ENCODE results near the gene SMARCA1. TPM values are rescaled to one million over a fixed set of nuclear protein-coding genes. Genes with fewer than 3 reads are reported as not detected.

The SMARCA1 gene
- total RNA-seq (2021) (88.5 and 92.6 TPM in 2 replicates), Bru-seq, nascent RNA (percentile 89 among the genes with signal in this experiment), BruChase-seq, experiment 1, labeled RNA remaining after a 2-hour chase (percentile 94 among the genes with signal in this experiment), BruChase-seq, experiment 2, labeled RNA remaining after a 6-hour chase (percentile 89 among the genes with signal in this experiment)
- long read RNA-seq, full-length matches to known transcripts: 138 of 208 reads
- long read RNA-seq, partial matches to known transcripts: 9 of 208 reads
- long read RNA-seq, other reads (novel, unspliced or antisense): 61 of 208 reads

- H3K27me3 ChIP-seq (ENCODE audit: insufficient read depth, low read depth): no peaks in the 10 kb centered on the region
- no peaks in the 10 kb centered on the region for H3K36me3 ChIP-seq (ENCODE audit: low read depth)
- peak in 1 of 2 experiments; percentile 54 for DNase-seq
- H3F3A ChIP-seq (ENCODE audit: insufficient read depth, low read depth): peaks cover 6% of the 10 kb centered on the region; the same call in 1 of the 2 replicates
- H3K9me3 ChIP-seq (ENCODE audit: insufficient read depth, low read depth): no peaks in the 10 kb centered on the region; the same call in 1 of the 2 replicates
- H3K4me3 ChIP-seq: peak within 1 kb of the TSS; percentile 94
- peaks cover 9% of the 10 kb centered on the region for H3K4me1 ChIP-seq (replicated peaks; ENCODE audit: insufficient read depth)
- peaks cover 38% of the 10 kb centered on the region for H3K79me2 ChIP-seq (ENCODE audit: low read depth)
- H3K27ac ChIP-seq: peak within 1 kb of the TSS; percentile 52
- H2AFZ ChIP-seq: peak within 1 kb of the TSS; percentile 96
- no peaks in the 10 kb centered on the region for H3K9me2 ChIP-seq (ENCODE audit: insufficient read depth)
- ChIA-PET POLR2A (ENCODE audit: unreplicated experiment) (interaction anchor here (0.6 kb wide), 1 partner anchor 23 kb away, joined by 7 read pairs; no protein-coding TSS in a partner anchor), CTCF (no interaction called here)
- intact Hi-C loops (cut with micrococcal nuclease; ENCODE audit: unreplicated experiment): no loop called here
- peaks cover 9% of the 10 kb centered on the region for H4K20me1 ChIP-seq (ENCODE audit: insufficient read depth)
- no peak for TF ChIP-seq CTCF (conservative IDR thresholded peaks at IDR 0.05)
- TF ChIP-seq EZH2 (IDR thresholded peaks at IDR 0.05; ENCODE audit: low read depth): no peak
- H3K4me2 ChIP-seq: peak within 1 kb of the TSS; percentile 99
- TSS peak; percentile 43 for BruUV-seq (replicated peaks)
Measured at GRCh38 chrX:129523079-129523911, at the start of gene SMARCA1. Gene SMARCA1 (minus strand): TSS chrX:129523490. CDS start chrX:129523370, 120 bp downstream.

- no peak overlapping the region for H3K4me2 ChIP-seq
- no peaks in the 10 kb centered on the region for H3K27me3 ChIP-seq (ENCODE audit: insufficient read depth, low read depth)
- H2AFZ ChIP-seq: no peak overlapping the region
- H4K20me1 ChIP-seq (ENCODE audit: insufficient read depth): no peaks in the 10 kb centered on the region
- TF ChIP-seq CTCF (conservative IDR thresholded peaks at IDR 0.05) (no peak), EZH2 (IDR thresholded peaks at IDR 0.05; ENCODE audit: low read depth) (no peak)
- intact Hi-C loops (cut with micrococcal nuclease; ENCODE audit: unreplicated experiment): no loop called here
- no peaks in the 10 kb centered on the region for H3K9me2 ChIP-seq (ENCODE audit: insufficient read depth)
- ChIA-PET CTCF (no interaction called here), POLR2A (ENCODE audit: unreplicated experiment) (no interaction called here)
- no TSS peak for BruUV-seq (replicated peaks)
- no peak overlapping the region for H3K4me3 ChIP-seq
- H3K9me3 ChIP-seq (ENCODE audit: insufficient read depth, low read depth): no peaks in the 10 kb centered on the region
- no peaks in the 10 kb centered on the region for H3F3A ChIP-seq (ENCODE audit: insufficient read depth, low read depth)
- H3K4me1 ChIP-seq (replicated peaks; ENCODE audit: insufficient read depth): no peaks in the 10 kb centered on the region
- H3K79me2 ChIP-seq (ENCODE audit: low read depth): no peaks in the 10 kb centered on the region
- peaks cover 22% of the 10 kb centered on the region for H3K36me3 ChIP-seq (ENCODE audit: low read depth)
- no peak overlapping the region for H3K27ac ChIP-seq
- DNase-seq: no peak
Measured at GRCh38 chrX:129572422-129572821, 49.1 kb upstream of the SMARCA1 start.

GRCh38 chrX:129568349-129568748 lies 45.1 kb upstream of the SMARCA1 start:
- Histone ChIP-seq H3K27me3 (ENCODE audit: insufficient read depth, low read depth) (no peaks in the 10 kb centered on the region), H3K4me3 (no peak overlapping the region), H3K79me2 (ENCODE audit: low read depth) (no peaks in the 10 kb centered on the region), H4K20me1 (ENCODE audit: insufficient read depth) (0 out of 2 replicates have a peak, but pooled peaks cover 4% of the 10 kb centered on the region), H3K9me2 (ENCODE audit: insufficient read depth) (no peaks in the 10 kb centered on the region), H3K9me3 (ENCODE audit: insufficient read depth, low read depth) (no peaks in the 10 kb centered on the region), H2AFZ (no peak overlapping the region), H3K4me2 (no peak overlapping the region), H3F3A (ENCODE audit: insufficient read depth, low read depth) (no peaks in the 10 kb centered on the region), H3K27ac (no peak overlapping the region), H3K36me3 (ENCODE audit: low read depth) (peaks cover 20% of the 10 kb centered on the region; the same call in 1 of the 2 replicates), H3K4me1 (replicated peaks; ENCODE audit: insufficient read depth) (no peaks in the 10 kb centered on the region)
- no peak for DNase-seq
- CTCF ChIA-PET: no interaction called here
- no TSS peak for BruUV-seq (replicated peaks)
- intact Hi-C loops (cut with micrococcal nuclease; ENCODE audit: unreplicated experiment): loop anchor here (10.0 kb wide), 1 partner anchor 74 kb away; no protein-coding TSS in a partner anchor
- no peak for TF ChIP-seq CTCF (conservative IDR thresholded peaks at IDR 0.05)
- TF ChIP-seq EZH2 (IDR thresholded peaks at IDR 0.05; ENCODE audit: low read depth): no peak
- POLR2A ChIA-PET (ENCODE audit: unreplicated experiment): no interaction called here
